Uterus (tissue), 4 donors: Measurements from ENCODE around the gene BPTF. TPM values are rescaled to one million over a fixed set of nuclear protein-coding genes. Genes with fewer than 3 reads are reported as not detected.

Source experiments
- DNase-seq, 2 donors: peaks; one replicate each; pipeline ENCODE4 v3.0.0-alpha.2; 2019 to 2020
- H3K27ac ChIP-seq, 2 donors: fragments of 200-600 bp; sonication (generic); 1 replicate in 1 of 2; 2 replicates in 1 of 2; pipeline ENCODE4 v1.5.1; 2016 to 2018
- H3K27me3 ChIP-seq, 2 donors: fragments of 200-600 bp; sonication (generic); one replicate each; pipeline ENCODE4 v1.5.1; 2018 to 2019; ENCODE audit warnings: control low read depth in 1 of 2
- H3K36me3 ChIP-seq, 2 donors: fragments of 200-600 bp; sonication (generic); one replicate each; pipeline ENCODE4 v1.5.1; 2019; ENCODE audit warnings: control low read depth in 1 of 2
- H3K4me1 ChIP-seq, 2 donors: fragments of 200-600 bp; sonication (generic); one replicate each; pipeline ENCODE4 v1.5.1; 2018 to 2019; ENCODE audit warnings: control low read depth in 1 of 2
- H3K4me3 ChIP-seq, 2 donors: fragments of 200-600 bp; sonication (generic); 1 replicate in 1 of 2; 2 replicates in 1 of 2; pipeline ENCODE4 v1.5.1; 2018 to 2019; ENCODE audit warnings: mild to moderate bottlenecking in 1 of 2
- H3K9me3 ChIP-seq, 2 donors: fragments of 200-600 bp; sonication (generic); one replicate each; pipeline ENCODE4 v1.5.1; 2019; ENCODE audit warnings: control low read depth in 1 of 2
- POLR2A ChIP-seq, 2 donors: fragments of 450-650 bp; IDR thresholded peaks; one replicate each; pipeline ENCODE4 v1.6.1; 2016; ENCODE audit warnings: antibody characterized with exemption in 2 of 2, mild to moderate bottlenecking in 1 of 2, moderate library complexity in 1 of 2
- intact Hi-C: fragments of 100-400 bp; cut with DNase I; formaldehyde crosslinking; loops from one replicate; pipeline ENCODE4 v1.15.1; 2023; ENCODE audit warnings: low total_unique reads
- total RNA-seq, 4 donors: library from RNA; depleted of rRNA in 3 of 4; stranded (reverse); fragments of >200 nt in 3 of 4; gene quantifications; one replicate each; pipeline versions ENCODE4 v1.1.0 to v1.2.4, GENCODE V29; 2014 to 2023
- TF ChIP-seq, protein P1 (sequence below), 4 experiments: fragments of 200-600 bp in 2 of 4; fragments of 450-650 bp in 2 of 4; sonication (generic) in 2 of 4; IDR thresholded peaks; one replicate each; pipeline ENCODE4 v1.5.1; 2016 to 2019; ENCODE audit warnings: antibody characterized with exemption in 4 of 4, mild to moderate bottlenecking in 2 of 4, moderate library complexity in 1 of 4
- donor health status: DM: yes; HTN: yes; CAD: no.

Gene BPTF, protein sequence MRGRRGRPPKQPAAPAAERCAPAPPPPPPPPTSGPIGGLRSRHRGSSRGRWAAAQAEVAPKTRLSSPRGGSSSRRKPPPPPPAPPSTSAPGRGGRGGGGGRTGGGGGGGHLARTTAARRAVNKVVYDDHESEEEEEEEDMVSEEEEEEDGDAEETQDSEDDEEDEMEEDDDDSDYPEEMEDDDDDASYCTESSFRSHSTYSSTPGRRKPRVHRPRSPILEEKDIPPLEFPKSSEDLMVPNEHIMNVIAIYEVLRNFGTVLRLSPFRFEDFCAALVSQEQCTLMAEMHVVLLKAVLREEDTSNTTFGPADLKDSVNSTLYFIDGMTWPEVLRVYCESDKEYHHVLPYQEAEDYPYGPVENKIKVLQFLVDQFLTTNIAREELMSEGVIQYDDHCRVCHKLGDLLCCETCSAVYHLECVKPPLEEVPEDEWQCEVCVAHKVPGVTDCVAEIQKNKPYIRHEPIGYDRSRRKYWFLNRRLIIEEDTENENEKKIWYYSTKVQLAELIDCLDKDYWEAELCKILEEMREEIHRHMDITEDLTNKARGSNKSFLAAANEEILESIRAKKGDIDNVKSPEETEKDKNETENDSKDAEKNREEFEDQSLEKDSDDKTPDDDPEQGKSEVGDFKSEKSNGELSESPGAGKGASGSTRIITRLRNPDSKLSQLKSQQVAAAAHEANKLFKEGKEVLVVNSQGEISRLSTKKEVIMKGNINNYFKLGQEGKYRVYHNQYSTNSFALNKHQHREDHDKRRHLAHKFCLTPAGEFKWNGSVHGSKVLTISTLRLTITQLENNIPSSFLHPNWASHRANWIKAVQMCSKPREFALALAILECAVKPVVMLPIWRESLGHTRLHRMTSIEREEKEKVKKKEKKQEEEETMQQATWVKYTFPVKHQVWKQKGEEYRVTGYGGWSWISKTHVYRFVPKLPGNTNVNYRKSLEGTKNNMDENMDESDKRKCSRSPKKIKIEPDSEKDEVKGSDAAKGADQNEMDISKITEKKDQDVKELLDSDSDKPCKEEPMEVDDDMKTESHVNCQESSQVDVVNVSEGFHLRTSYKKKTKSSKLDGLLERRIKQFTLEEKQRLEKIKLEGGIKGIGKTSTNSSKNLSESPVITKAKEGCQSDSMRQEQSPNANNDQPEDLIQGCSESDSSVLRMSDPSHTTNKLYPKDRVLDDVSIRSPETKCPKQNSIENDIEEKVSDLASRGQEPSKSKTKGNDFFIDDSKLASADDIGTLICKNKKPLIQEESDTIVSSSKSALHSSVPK (N-terminal part only)
- total RNA-seq, result 100 to 1,000 TPM in 2 of 4 donors, 10 to 100 TPM in 2; 67.6 to 183 (median 117) TPM

DNA sequence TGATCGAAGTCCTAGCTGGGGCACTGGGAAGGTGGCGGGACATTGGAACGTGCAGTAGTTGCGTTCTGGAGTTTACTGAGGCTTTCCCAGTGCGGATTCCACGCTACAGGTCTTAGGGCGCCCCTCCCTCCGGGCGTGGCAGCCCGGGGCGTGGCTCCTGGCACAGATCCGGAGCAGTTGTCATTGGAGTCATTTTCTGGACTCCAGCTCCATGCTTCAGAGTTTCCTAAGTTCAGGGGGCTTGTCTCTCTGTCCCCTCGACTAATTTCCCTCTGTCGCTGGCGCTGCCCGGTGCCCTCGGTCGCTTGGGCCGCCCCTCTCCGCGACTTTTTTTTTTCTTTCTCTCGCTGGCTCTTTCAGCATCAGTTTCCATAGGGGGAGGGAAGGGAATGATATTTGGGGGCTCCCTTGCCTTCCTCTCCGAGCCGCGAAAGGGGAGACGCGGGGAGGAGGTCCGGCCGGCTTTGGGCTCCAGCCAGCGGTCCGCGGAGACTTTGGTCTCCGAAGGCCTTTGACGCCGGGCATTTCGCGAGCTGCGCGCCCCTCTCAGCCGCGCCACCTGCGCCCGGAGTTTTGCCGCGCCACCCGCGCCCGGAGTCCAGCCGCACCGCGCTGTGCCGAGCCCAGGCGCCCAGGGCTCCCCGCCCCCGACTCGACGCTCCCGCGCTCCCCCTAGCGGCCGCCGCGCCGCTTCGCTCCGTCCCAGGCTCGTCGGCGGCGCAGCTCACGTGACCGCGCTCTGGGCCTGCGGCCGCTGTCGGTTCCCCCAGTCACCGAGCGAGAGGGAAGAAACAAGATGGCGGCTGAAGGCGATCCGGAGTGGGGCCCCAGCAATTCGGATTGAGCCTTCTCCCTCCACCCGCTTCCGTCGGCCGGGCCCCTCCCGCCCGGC lies at the start of gene BPTF:
BPTF (plus strand) TSS at position 769 of the 892 bp plus-strand sequence. CDS start 222 bp downstream, outside the sequence.
- H3K27me3 ChIP-seq, result no peaks in the 10 kb centered on the region
- no peaks in the 10 kb centered on the region for H3K9me3 ChIP-seq
- H3K4me1 ChIP-seq, result peaks cover 6 to 9% of the 10 kb centered on the region in 2 donors
- intact Hi-C loops, result loop anchor here (10.0 kb wide), 1 partner anchor 110 kb away; the partner anchor contains the start of gene NOL11
- H3K36me3 ChIP-seq, result no peaks in the 10 kb centered on the region
- TF ChIP-seq, protein P1, sequence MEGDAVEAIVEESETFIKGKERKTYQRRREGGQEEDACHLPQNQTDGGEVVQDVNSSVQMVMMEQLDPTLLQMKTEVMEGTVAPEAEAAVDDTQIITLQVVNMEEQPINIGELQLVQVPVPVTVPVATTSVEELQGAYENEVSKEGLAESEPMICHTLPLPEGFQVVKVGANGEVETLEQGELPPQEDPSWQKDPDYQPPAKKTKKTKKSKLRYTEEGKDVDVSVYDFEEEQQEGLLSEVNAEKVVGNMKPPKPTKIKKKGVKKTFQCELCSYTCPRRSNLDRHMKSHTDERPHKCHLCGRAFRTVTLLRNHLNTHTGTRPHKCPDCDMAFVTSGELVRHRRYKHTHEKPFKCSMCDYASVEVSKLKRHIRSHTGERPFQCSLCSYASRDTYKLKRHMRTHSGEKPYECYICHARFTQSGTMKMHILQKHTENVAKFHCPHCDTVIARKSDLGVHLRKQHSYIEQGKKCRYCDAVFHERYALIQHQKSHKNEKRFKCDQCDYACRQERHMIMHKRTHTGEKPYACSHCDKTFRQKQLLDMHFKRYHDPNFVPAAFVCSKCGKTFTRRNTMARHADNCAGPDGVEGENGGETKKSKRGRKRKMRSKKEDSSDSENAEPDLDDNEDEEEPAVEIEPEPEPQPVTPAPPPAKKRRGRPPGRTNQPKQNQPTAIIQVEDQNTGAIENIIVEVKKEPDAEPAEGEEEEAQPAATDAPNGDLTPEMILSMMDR (IDR thresholded peaks at IDR 0.05), result peak; percentile 65 to 99 (median 97)
- peak; percentile 56 to 61 for TF ChIP-seq POLR2A (IDR thresholded peaks at IDR 0.05)
- H3K4me3 ChIP-seq, result peak within 1 kb of the TSS; percentile 90 to 96
- peak; percentile 88 to 93 for DNase-seq
- H3K27ac ChIP-seq, result peak within 1 kb of the TSS; percentile 98

DNA sequence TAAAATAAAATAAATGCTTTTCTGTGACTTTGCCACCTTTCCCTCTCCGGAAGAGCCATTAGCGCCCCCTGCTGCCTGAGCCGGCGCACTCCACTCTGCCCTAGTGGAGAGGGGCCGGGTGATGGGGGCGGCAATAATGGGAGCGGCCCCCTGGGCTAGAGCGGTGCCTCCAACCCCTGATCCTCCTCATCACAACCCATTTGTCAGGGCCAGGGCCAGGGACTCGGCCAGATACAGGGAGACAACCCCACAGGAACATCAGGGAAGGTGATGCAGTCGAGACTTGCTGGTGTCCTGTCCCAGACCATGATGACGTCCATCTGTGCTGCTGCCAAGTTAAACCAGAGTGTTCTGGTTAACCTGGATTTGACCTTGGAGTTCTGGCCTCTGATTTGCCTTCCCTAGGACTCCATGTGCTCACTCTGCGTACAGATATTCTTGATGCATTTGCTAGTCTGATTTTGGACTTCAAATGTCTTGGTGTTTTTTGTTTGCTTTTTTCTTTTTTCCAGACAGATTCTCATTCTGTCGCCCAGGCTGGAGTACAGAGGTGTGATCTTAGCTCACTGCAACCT lies 46.1 kb upstream of the BPTF start:
- Histone ChIP-seq H3K9me3 (no peaks in the 10 kb centered on the region), H3K27ac (no peak overlapping the region), H3K4me3 (no peak overlapping the region), H3K4me1 (no peaks in the 10 kb centered on the region), H3K36me3 (no peaks in the 10 kb centered on the region), H3K27me3 (no peaks in the 10 kb centered on the region)
- TF ChIP-seq, protein P1 (IDR thresholded peaks at IDR 0.05), result peak in 1 of 4 experiments; percentile 10
- TF ChIP-seq POLR2A (IDR thresholded peaks at IDR 0.05), result no peak
- intact Hi-C loops, result no loop called here
- peak in 1 of 2 donors; percentile 19 for DNase-seq

DNA sequence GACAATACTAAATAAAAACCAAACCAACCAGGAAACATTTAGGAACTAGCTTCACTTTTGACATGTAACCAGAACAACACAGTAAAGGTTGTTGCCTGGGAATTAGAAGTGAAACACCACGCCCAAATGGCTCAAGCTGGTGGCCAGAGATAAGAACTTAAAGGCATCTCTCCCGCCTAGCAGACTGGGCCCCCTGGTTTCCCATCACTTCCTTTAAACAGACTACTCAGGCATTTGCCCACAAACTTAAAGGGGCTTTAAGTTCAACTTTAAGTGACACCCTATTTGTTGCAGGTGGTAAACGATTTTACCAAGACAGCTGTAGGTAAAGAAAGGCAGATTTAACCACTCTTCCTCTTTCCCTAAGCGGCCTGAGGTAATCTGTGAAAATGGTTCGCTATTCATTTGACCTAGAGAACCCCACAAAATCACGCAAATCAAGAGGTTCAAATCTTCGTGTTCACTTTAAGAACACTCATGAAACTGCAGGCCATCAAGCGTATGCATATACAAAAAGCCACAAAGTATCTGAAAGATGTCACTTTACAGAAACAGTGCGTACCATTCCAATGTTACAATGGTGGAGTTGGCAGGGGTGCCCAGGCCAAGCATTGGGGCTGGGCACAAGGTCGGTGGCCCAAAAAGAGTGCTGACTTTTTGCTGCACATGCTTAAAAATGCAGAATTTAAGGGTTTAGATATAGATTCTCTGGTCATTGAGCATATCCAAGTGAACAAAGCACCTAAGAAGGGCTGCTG lies 40.8 kb upstream of the BPTF start:
- Histone ChIP-seq H3K4me3 (no peak overlapping the region), H3K4me1 (no peaks in the 10 kb centered on the region), H3K36me3 (no peaks in the 10 kb centered on the region), H3K27ac (no peak overlapping the region), H3K9me3 (no peaks in the 10 kb centered on the region), H3K27me3 (no peaks in the 10 kb centered on the region)
- no peak for DNase-seq
- intact Hi-C loops, result no loop called here
- TF ChIP-seq, protein P1 (IDR thresholded peaks at IDR 0.05), result no peak
- TF ChIP-seq POLR2A (IDR thresholded peaks at IDR 0.05), result no peak

DNA sequence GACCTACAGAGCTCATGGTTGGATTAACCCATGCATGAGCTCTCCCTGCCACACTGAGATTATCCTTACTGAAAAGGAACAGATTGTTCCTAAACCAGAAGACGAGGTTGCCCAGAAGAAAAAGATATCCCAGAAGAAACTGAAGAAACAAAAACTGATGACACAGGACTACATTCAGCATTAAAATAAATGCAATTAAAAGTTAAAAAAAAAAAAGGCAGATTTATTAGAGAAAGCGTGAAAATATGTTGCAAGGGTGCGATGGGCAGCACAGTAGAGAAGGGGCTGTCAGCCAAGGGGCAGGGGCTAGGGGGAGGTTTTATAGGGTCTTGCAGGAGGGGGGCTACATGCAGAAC lies 40.2 kb upstream of the BPTF start:
- intact Hi-C loops, result no loop called here
- no peaks in the 10 kb centered on the region for H3K9me3 ChIP-seq
- DNase-seq, result no peak
- no peaks in the 10 kb centered on the region for H3K4me1 ChIP-seq
- H3K27me3 ChIP-seq, result no peaks in the 10 kb centered on the region
- H3K4me3 ChIP-seq, result no peak overlapping the region
- TF ChIP-seq, protein P1 (IDR thresholded peaks at IDR 0.05), result no peak
- no peak for TF ChIP-seq POLR2A (IDR thresholded peaks at IDR 0.05)
- no peaks in the 10 kb centered on the region for H3K36me3 ChIP-seq
- no peak overlapping the region for H3K27ac ChIP-seq
